GM19395 (cell line): Measurements from ENCODE around the gene SLC51A.

ENCODE experiments used
- ATAC-seq: cut with Tn5 transposase; IDR thresholded peaks from one replicate; pipeline ENCODE4 v1.9.1; 2021; ENCODE audit warnings: mild to moderate bottlenecking, moderate library complexity; ENCODE audit not compliant: unreplicated experiment

Gene SLC51A

DNA sequence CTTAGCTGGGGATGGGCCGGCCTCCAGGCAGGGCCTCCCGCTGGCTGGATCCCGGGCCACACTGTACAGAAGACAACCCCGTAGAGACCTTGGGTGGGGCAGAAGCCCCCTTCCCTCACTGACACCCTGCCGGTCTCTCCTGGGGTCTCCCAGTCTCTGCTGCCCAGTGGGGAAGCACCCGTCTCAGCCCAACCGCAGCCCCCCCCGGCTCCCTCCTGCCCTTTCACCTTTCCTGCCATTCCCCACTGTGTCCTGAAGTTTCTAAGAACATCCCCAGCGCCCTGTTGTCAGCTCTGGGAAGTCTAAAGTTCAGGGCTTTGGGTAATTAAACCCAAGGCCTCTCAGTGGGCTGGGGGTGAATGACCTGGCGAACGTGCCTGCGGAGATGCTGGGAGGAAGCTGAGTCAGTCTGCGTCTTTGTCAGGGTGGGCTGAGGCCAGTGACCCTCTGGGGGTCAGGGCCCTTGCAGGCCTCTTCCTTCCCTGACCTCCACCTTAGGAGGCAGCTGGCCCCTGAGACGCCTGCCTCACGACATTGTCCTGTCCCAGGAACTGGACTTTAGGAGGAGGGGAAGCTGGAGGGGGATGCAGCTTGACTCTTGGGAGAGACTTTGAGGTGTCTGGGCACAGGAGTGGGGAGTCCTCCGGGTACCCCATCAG, 1.4 kb upstream of the SLC51A start:
- no peak for ATAC-seq

DNA sequence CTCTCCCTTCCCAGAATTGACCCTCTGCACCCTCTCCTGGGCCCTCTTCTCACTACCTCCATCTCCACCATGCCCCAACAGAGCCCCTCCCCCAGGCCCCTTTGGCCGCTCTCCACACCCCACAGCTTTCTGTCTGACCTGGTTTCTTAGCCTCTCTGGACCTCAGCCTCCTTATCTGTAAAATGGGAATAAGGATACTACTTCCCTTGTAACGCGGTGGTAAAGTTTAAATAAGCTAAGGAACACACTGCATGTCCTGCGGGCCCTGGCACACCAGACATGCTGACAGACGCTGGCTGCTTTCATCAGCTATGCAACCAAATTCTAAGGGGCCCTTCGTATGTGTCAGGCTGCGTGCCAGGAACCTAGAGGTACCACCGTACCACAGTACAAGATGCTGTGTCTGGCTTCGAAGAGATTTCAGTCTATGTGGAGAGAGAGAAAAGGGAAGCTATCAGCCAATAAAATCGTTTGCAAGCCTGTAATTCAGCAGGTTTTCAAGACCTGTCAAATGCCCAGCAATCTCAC, 777 bp upstream of the SLC51A start:
- no peak for ATAC-seq

DNA sequence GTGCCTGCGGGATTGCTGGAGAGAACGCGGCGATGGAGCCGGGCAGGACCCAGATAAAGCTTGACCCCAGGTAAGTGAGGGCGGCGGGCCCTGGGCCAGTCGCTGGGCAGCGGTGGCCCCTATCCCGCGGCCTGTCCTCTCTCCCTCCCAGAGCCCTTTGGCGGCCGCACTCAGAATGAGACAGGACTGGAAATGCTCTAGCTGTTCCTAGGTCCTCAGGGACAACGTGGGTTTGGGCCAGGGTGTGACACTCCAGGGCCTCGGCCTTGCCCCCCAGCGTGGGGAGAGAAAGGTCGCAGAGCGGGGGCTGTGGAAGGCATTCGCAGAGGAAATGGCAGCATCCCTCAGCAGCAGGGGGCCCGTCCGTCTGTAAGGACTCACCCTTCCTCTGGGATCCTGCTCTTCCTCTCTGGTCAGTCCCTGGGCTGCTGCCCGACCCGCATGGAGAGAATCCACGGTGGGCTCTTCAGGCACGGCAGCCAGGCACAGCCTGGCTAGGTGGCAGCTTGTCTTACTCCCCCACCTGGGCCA, 412 bp downstream of the SLC51A start:
- no peak for ATAC-seq

DNA sequence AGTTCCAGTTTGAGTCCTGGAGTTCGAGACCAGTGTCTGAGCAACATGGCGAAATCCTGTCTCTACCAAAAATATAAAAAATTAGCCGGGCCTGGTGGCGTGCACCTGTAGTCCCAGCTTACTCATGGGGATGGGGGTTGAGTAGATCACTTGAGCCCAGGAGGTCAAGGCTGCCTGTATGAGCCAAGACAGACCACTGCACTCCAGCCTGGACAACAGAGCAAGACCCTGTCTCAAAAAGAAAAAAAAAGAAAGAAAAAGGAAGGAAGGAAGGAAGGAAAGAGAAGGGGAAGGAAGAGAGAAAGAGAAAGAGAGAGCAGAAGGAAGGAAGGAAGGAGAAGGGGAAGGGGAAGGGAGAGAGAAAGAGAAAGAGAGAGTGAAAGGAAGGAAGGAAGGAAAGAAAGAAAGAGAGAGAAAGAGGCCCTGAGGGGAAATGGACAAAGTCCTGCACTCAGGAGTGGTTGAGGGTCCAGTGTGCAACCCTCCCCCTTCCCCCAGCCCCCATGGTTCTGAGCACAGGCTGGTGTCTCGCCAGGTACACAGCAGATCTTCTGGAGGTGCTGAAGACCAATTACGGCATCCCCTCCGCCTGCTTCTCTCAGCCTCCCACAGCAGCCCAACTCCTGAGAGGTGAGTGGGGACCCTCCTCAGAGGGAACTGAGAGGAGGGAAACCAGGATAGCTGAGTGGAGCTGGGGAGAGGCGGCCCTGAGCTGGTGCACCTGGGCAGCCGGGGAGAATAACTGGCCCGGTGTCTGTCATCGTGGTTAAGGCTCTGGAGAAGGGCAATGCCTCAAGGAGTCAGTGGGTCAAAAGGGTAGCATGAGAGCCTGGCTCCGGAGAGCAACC, 1.2 kb downstream of the SLC51A start:
- ATAC-seq: no peak

DNA sequence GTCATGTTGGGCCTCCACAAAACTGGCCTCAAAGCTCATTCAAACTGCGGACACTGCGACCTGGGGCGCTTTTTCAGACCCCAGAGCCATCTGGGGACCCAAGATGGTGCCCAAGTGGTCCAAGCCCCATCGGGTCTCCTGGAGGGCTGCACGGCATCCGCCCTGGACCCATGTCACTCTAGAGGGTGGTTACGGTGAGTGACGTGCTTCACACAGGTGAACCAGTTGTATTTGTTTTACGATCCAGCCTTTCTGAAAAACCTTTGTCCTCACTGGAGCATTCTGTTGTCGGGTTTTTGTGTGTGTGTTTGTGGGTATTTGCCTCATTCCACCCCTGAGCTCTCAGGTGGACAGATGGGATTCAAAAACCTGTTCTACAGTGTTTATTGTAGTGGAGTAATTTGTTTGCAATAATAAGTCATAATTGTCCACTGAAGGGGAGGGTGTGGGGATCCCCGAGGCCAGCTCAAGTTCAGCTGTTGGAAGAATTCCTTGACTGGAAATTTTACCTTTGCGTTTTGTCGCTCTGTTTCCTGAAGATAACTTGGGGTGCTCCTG, 1.9 kb downstream of the SLC51A start:
- no peak for ATAC-seq

DNA sequence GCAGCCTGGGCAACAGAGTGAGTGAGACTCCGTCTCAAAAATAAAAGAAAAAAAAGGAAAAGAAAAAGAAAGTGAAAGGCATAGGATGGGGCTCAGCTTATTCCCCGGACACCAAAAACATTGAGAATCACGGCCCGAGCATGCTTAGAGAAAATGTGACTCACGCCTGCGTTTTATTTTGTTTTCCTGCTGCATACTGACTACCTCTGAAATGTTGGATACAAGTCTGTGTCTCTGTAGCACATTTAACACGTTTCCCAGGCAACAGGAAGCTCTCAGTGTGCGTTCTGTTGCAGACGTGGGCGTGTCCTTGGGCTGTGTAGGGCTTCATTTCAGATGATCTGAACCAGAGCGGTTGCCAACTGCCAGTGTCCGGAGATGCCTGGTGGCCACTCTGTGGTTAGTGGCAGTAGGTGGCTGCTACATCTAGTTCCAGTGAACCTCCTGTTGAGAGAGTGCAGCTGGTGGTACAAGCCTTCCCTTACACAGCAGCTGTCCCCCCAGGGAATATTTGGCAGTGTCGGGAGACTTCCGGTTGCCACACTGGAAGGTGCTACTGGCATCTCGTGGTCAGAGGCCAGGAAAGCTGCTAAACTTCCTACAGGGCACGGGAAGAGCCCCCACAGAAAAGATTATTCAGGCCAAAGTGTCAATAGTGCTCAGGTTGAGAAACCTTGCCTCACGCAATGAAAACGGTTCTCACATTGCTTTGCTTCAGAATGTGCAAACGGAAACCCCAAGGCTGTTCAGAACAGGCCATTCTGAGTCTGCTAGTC, 3.0 kb downstream of the SLC51A start:
- ATAC-seq: peak; percentile 75

DNA sequence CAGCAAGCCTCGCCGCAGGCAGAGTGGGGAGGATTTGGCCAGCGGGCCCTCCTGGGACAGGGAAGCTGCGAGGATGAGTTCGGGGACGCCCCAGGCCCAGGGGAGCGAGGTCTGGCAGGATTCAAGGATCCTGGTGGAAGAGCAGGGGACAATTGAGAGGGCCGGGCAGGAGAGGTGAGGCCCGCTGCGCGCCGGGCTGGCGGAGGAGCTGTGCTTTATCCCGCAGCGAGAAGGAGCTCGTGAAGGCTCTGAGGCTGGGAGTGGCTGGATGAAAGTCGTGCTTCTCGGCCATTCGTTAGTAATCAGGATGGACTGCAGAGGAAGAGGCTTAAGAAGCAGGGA, 3.6 kb downstream of the SLC51A start:
- no peak for ATAC-seq

DNA sequence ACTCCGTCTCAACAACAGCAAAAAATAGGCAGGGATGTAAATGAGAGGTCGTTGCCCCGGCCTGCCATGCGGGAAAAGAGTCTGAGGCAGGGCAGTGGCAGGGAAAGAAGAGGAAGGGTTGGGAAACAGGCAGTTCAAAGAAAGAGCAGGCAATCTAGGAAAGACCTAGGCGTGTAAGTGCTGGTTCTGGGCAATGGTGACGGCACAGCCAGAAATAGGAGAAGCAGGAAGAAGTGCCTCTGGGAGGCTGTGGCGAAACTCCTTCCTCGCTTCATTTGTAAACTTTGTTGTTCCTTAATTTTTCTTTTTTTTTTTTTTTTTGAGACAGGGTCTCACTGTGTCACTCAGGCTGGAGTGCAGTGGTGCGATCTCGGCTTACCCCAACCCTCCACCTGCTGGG, 4.3 kb downstream of the SLC51A start:
- no peak for ATAC-seq

DNA sequence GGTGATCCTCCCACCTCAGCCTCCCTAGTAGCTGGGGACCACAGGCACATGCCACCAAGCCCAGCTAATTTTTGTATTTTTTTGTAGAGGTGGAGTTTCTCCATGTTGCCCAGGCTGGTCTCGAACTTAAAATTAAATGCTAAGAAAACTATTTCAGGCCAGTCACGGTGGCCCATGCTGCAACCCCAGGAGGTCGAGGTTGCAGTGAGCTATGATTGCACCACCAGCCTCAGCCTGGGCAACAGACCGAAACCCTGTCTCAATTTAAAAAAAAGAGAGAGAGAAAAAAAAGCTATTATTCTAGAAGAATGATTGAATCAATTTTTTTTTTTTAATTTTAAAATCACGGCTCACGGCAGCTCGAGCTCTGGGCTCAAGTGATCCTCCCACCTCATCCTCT, 4.7 kb downstream of the SLC51A start:
- ATAC-seq: no peak

DNA sequence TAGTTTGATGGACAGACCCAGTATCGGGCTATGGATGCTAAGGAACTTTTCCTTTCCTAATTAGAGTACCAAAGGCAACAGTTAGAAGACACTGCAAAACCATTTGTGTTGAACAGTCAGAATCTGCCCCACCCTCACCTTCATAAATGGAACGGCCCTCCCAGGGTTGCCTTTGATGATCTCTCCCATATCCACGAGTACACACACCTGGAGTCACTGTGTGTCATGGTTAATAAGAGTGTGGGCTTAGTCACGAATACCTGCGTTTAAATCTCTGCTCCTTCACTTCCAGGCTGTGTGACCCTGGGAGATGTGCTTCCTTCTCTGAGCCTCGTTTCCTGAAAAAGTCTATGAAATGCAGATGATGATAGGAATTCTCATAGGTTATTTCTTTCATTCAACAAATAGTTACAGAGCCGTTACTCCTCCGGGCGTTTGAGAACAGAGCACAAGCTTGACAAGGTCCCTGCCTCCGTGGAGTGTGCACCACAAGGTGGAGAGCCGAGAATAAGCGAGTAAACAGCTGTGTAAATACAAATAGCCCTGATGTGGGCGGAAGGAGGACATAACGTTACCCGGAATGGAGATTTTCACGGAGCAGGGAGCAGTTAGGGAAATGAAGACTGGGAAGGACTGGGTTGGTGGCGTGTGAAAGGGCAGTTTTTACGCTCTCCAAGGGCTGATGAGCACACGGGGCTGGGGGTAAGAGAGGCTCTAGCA, 6.7 kb downstream of the SLC51A start:
- no peak for ATAC-seq

DNA sequence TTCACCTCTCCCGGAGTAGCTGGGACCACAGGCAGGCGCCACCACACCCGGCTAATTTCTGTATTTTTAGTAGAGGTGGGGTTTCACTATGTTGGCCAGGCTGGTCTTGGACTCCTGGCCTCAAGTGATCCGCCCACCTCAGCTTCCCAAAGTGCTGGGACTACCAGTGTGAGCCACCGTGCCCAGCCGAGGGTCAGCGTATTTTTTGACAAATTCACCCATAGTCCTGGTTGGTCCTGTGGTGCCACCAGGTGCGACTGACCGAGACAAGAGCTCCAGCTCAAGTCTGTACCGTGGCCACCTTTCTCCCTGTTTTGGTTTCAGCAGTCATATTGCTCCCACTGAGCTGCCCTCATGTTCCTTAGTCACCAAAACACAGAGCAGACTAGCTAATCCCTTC, 8.8 kb downstream of the SLC51A start:
- no peak for ATAC-seq

DNA sequence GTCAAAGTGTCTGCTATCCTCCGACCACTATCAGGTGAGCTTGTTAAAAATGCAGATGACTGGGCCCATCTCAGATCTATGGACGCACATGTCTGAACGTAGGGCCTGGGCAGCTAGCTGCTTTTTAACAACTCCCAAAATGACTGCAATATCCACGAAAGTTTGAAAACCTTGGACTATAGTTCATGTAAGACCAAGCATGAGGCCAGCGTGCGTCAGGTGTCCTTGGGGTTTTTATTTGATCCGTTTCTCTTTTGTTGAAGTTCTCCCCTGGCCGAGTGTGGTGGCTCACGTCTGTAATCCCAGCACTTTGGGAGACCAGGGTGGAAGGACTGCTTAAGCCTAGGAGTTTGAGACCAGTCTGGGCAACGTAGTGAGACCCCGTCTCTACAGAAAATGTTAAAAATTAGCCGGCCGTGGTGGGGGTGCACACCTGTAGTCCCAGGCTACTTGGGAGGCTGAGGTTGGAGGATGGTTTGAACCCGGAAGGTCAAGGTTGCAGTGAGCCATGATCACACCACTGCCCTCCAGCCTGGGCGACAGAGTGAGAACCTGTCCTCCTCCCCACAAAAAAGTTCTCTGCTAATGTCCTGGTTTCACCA, 9.5 kb downstream of the SLC51A start:
- no peak for ATAC-seq

DNA sequence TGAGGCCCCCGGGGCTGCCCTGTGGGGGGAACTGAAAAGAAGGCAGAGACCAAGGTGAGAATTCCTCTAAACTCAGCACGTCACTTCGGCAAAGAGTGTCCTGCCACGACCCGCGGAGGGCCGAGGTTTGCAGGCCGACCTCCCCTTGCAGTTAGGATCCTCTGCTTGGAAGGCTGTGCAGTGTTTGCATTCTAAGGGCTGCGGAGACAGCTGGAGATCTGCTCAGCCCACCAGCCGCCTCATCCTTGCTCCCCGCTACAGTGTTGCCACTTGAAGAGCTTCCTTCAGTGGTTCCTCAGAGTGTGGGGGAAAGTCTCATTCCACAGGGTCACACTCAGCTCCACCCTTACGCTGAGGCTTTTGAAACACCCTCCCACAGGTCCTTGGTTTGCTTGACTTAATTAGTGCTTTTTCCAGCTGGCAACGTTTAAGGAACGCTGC, 10.8 kb downstream of the SLC51A start:
- ATAC-seq: no peak

DNA sequence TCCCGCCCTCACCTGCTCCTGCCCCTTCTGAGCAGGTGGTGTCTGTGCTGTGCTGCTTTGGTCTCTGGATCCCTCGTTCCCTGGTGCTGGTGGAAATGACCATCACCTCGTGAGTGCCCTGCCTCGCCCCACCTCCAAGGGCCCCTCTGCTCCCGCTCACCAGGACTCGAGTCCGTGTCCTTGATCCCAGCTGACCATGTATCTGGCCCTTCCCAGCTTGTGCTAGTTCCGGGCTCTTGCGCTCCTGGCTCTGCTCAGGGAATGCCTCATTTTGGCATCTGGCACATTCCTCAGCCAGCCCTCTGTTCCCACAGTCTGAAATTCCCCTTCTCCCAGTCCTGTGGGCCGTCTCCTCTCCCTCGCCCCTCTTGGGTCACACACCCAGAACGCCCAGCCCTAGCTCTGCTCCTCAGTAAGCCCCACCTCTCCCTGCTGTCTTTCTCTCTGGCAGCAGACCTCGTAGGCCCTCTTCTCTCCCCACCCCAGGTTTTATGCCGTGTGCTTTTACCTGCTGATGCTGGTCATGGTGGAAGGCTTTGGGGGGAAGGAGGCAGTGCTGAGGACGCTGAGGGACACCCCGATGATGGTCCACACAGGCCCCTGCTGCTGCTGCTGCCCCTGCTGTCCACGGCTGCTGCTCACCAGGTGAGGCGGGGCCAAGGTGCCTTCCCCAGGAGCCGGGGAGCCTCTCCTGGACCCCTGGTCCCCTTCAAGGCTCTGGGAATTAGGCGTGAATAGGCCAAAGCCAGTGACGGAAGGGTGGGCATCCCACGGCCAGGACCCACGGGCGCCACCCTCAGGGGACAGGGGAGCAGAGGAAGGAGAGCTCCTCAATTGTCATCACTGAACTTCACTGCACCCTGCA, 11.5 kb downstream of the SLC51A start:
- ATAC-seq: no peak

DNA sequence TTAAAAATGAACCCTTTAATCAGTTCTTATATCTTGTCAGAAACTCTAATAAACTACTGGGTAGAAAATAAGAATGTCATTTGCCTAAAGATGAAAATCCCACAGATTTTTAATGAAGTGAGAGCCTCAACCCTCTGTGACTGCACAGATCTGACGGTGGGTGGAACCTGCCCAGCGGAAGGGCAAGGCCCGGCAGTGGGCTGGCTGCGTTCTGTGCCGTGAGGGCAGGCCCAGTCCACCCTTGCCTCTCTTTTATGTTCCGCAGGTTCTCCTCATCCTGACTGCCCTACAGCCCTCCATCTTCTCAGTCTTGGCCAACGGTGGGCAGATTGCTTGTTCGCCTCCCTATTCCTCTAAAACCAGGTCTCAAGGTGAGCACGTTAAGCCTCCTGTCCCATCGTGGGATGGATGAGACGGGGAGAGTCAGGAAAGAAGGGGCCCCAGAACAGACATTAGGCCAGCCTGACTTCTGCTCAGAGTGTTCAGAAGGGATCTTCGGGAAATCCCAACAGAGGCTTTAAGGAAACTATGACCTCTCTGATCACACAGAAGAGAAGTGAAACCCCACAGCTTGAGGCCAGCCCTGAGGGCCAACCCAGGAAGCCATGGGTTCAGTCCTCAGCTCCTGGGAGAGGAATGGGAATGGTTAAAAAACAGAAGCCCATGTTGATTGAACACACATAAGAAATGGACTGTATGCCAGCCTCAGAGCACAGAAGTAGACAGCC, 16.0 kb downstream of the SLC51A start:
- no peak for ATAC-seq

DNA sequence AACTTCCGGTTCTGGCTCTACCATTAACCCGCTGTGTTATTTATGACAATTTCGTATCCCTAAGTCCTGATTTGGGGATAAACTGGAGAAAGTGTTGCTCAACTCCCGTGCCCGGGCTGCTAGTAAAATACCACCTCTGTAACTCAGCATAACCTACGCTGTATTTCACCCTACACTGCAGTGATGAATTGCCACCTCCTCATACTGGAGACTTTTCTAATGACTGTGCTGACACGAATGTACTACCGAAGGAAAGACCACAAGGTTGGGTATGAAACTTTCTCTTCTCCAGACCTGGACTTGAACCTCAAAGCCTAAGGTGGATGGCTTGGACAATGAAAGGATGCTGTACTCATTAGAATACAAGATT, 16.5 kb downstream of the SLC51A start:
- ATAC-seq: no peak

DNA sequence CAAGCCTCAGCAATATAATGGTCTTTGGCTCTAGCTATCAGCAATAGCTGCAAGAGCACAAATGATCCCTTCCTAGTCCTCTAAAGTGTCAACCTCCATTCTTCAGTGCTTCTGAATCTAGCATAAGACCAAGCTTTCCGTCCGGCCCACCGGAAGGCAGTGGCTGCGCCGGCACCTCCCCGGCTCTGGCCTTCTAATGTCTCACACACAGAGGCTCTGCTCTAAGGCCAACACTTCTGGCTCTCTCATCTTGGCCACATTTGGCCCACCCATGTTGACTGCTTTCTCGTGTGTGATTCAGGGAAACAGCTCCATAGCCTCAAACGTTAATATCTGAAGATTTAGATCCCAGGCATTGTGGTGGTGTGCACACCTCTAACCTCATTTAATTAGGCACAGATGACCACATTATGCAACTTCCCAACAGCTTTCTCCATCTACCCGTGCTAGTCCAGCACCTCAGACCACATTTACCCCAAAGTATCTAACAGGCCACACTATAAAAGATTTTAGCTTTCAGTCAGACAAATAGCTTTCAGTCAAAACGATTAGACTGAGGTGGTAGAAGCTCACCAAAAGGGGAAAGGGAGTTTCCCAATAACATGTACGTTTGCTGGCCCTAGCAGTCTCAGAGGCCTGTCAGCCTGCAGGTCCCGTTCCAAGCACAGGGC, 19.3 kb downstream of the SLC51A start:
- ATAC-seq: no peak

DNA sequence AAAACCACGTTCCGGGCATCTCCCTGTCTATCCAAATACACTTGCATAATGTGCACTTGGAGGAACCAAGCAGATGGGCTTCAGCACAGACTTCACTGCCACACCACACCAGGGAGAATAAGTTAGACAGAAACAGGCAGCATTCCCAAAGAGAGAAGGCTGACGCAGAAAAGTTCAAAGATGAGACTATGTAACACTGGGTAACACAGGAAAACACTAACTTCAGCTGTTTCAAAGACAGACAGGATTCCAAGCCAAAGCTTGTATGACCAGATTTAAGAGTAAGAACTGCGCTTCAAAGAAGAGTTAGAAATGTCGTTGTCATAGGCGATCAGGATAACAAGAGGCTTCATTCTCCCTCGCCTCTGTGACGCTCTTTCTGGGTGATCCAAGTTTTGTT, 19.9 kb downstream of the SLC51A start:
- no peak for ATAC-seq
